ENCODE measurements around the gene NUDCD3. TPM values are rescaled to one million over a fixed set of nuclear protein-coding genes. Genes with fewer than 3 reads are reported as not detected.

Gene NUDCD3
- total RNA-seq, 1 donor from 2014 or later = 35.4 TPM

GRCh38 chr7:44396931-44397545 is 93.4 kb downstream of the NUDCD3 start:
- H3K27ac ChIP-seq = no peak overlapping the region
- Mint-ChIP-seq H3K4me3 (no peak overlapping the region), H3K4me1 (peaks cover 8% of the 10 kb centered on the region), H3K27me3 (ENCODE audit: insufficient read depth, low read depth) (peaks cover 2% of the 10 kb centered on the region), H3K36me3 (peaks cover 11% of the 10 kb centered on the region), H3K9me3 (no peaks in the 10 kb centered on the region), H3K27ac (no peak overlapping the region)
- no peak overlapping the region for H3K9ac ChIP-seq
- H3K27me3 ChIP-seq = no peaks in the 10 kb centered on the region
- DNase-seq (ENCODE audit: low spot score) = no peak
- H3K79me2 ChIP-seq (ENCODE audit: low read depth) = no peaks in the 10 kb centered on the region
- no peak overlapping the region for H3K4me2 ChIP-seq
- no peak for TF ChIP-seq EZH2phosphoT487 (IDR thresholded peaks at IDR 0.05)
- no peak for TF ChIP-seq EZH2 (IDR thresholded peaks at IDR 0.05)
- no peak for TF ChIP-seq CTCF (IDR thresholded peaks at IDR 0.05)
- H3K36me3 ChIP-seq = no peaks in the 10 kb centered on the region
- no peak overlapping the region for H3K4me3 ChIP-seq
- no peak overlapping the region for H2AFZ ChIP-seq (replicated peaks)
- H3K4me1 ChIP-seq = no peaks in the 10 kb centered on the region
- no peaks in the 10 kb centered on the region for H3K9me3 ChIP-seq (ENCODE audit: low read depth)
- H3F3A ChIP-seq (ENCODE audit: low read depth) = no peaks in the 10 kb centered on the region
- peaks cover 3% of the 10 kb centered on the region for H4K20me1 ChIP-seq (ENCODE audit: low read depth)

- H3K9me3 Mint-ChIP-seq = no peaks in the 10 kb centered on the region
These were observed 94.0 kb downstream of the NUDCD3 start for GRCh38 chr7:44396496-44396895.

GRCh38 chr7:44395067-44395466 is 95.4 kb downstream of the NUDCD3 start:
- Histone ChIP-seq H4K20me1 (ENCODE audit: low read depth) (peaks cover 3% of the 10 kb centered on the region), H3K36me3 (no peaks in the 10 kb centered on the region)
- H3K27ac Mint-ChIP-seq = no peak overlapping the region

More at GRCh38 chr7:44396496-44396895, 94.0 kb downstream of the NUDCD3 start:
- Mint-ChIP-seq H3K36me3 (peaks cover 11% of the 10 kb centered on the region), H3K4me3 (no peak overlapping the region), H3K4me1 (peaks cover 8% of the 10 kb centered on the region), H3K27ac (no peak overlapping the region), H3K27me3 (ENCODE audit: insufficient read depth, low read depth) (peaks cover 2% of the 10 kb centered on the region)
- Histone ChIP-seq H3F3A (ENCODE audit: low read depth) (no peaks in the 10 kb centered on the region), H3K27ac (no peak overlapping the region), H3K36me3 (no peaks in the 10 kb centered on the region), H2AFZ (replicated peaks) (no peak overlapping the region), H3K4me1 (no peaks in the 10 kb centered on the region), H3K9ac (no peak overlapping the region), H3K9me3 (ENCODE audit: low read depth) (no peaks in the 10 kb centered on the region), H4K20me1 (ENCODE audit: low read depth) (peaks cover 3% of the 10 kb centered on the region), H3K27me3 (no peaks in the 10 kb centered on the region), H3K4me2 (no peak overlapping the region), H3K79me2 (ENCODE audit: low read depth) (no peaks in the 10 kb centered on the region), H3K4me3 (no peak overlapping the region)
- TF ChIP-seq CTCF (IDR thresholded peaks at IDR 0.05) (no peak), EZH2phosphoT487 (IDR thresholded peaks at IDR 0.05) (no peak), EZH2 (IDR thresholded peaks at IDR 0.05) (no peak)
- DNase-seq (ENCODE audit: low spot score) = no peak

More at GRCh38 chr7:44395067-44395466, 95.4 kb downstream of the NUDCD3 start:
- Mint-ChIP-seq H3K4me1 (peaks cover 8% of the 10 kb centered on the region), H3K4me3 (no peak overlapping the region), H3K36me3 (peaks cover 15% of the 10 kb centered on the region), H3K27me3 (ENCODE audit: insufficient read depth, low read depth) (peaks cover 2% of the 10 kb centered on the region), H3K9me3 (no peaks in the 10 kb centered on the region)
- Histone ChIP-seq H3K4me2 (no peak overlapping the region), H3K9me3 (ENCODE audit: low read depth) (no peaks in the 10 kb centered on the region), H3K79me2 (ENCODE audit: low read depth) (no peaks in the 10 kb centered on the region), H3K4me1 (no peaks in the 10 kb centered on the region), H3K27ac (no peak overlapping the region), H3K9ac (no peak overlapping the region), H3K27me3 (no peaks in the 10 kb centered on the region), H3K4me3 (no peak overlapping the region), H2AFZ (replicated peaks) (no peak overlapping the region), H3F3A (ENCODE audit: low read depth) (no peaks in the 10 kb centered on the region)
- TF ChIP-seq CTCF (IDR thresholded peaks at IDR 0.05) = no peak
- TF ChIP-seq EZH2phosphoT487 (IDR thresholded peaks at IDR 0.05) = no peak
- TF ChIP-seq EZH2 (IDR thresholded peaks at IDR 0.05) = no peak
- no peak for DNase-seq (ENCODE audit: low spot score)
